ENCODE data around the gene WIF1.

DNA sequence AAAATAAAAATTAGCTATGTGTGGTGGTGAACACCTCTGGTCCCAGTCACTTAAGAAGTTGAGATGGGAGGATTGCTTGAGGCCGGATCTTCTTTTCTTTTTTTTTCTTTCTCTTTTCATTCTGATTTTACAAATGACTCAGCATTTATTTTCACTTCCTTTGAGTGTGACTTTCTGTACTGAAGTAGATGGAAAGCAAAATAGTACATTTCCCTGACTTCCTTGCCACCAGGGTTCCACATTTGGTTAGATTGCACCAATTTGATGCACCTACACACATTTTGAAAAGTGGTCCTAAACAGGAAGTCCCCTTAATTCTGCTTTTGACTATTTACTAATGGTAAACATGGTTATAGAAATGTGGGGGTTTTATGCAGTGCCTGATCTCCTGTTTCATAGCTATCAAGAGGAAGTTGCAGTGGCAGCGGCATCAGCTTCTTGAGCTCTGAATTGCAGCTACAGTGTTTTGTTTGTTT is 35.3 kb upstream of the WIF1 start:
- TF ChIP-seq, protein P1, sequence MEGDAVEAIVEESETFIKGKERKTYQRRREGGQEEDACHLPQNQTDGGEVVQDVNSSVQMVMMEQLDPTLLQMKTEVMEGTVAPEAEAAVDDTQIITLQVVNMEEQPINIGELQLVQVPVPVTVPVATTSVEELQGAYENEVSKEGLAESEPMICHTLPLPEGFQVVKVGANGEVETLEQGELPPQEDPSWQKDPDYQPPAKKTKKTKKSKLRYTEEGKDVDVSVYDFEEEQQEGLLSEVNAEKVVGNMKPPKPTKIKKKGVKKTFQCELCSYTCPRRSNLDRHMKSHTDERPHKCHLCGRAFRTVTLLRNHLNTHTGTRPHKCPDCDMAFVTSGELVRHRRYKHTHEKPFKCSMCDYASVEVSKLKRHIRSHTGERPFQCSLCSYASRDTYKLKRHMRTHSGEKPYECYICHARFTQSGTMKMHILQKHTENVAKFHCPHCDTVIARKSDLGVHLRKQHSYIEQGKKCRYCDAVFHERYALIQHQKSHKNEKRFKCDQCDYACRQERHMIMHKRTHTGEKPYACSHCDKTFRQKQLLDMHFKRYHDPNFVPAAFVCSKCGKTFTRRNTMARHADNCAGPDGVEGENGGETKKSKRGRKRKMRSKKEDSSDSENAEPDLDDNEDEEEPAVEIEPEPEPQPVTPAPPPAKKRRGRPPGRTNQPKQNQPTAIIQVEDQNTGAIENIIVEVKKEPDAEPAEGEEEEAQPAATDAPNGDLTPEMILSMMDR (IDR thresholded peaks at IDR 0.05) = no peak
- no peak for TF ChIP-seq POLR2A (IDR thresholded peaks at IDR 0.05)
